T follicular helper cell (primary cell): ENCODE data around the gene TAF6.

Experiments used
- DNase-seq: peaks from one replicate; pipeline ENCODE4 v3.0.0-alpha.2; 2020; ENCODE audit warnings: low read depth

The TAF6 gene

GRCh38 chr7:100066953-100067352 lies 52.2 kb downstream of the TAF6 start:
- no peak for DNase-seq

DNA sequence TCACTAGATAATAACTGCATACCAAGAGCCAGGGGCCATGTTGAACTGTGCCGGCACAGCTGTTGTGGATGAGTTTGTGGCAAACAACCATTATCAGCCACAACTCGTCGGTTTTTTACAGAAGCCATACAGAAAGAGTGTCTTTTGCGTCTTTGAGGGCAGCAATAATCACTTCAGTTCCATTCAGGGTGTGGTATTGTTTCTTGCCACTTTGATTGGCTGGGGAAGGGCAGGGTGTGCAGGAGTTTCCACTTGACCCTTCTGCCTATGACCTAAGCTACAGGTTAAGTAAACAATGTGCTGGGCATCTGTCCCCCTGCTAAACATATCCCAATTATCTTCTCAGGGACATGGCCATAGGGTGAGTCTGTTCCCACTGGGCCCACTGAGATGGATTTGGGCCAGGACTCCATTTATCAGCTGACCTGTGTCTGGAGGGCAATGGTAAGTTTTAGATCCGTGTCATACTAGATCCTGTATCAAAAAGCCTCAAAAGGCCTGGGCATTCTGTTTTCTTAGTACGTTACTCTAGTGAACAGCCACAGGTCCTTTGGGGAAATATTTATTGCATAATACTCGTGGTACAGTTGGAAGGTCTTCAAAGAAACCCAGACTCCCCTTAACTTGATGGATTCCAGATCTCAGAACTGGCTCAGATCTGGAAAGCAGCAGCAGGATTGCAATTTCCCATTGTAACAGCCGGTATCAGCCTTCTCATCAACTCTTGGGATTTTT lies 53.5 kb downstream of the TAF6 start:
- DNase-seq: no peak

- DNase-seq: no peak
Observed at GRCh38 chr7:100064162-100064561, 55.0 kb downstream of the TAF6 start.

DNA sequence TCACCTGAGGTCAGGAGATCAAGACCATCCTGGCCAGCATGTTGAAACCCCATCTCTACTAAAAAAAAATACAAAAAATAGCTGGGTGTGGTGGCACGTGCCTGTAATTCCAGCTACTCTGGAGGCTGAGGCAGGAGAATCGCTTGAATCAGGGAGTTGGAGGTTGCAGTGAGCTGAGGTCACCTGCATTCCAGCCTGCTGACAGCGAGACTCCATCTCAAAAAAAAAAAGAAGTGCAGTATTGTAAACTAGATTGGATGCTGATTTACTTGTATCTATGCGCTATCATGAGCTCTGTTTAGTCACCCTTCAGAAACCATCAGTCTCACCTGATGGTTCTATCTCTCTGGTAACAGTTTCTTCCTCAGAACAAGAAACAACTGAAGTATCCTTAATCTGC lies 55.8 kb downstream of the TAF6 start:
- no peak for DNase-seq

DNA sequence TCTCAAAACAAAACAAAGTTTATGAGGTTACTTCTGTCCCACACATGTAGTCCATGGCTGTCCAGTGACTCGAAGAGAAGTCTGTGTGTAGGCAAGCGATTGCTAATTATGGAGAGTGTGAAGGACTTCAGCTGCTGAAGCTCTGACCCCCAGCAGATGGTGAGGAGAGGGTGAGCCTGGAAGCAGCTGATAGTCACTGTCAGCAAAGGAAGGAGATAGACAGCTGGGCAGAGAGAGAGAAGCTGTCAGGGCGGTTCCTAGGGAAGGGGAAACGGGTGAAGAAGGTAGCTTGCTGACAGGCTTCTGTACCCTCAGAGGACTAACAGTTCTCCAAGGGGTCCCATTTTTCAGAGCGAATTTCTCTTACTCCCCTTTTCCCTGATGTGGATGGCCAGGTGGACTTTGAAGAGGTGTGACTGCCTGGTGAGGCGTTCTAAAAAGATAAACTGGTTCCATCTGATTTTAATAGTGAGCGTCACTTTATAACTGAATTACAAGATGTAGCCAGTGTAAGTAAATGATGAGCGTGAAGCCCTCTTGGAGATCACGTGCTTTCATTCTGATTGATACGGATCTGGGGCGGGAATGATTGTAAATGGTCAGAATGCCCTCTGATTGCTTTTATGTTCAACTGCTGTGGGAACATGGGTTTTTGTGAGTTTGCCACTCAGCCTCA lies 57.5 kb downstream of the TAF6 start:
- DNase-seq: no peak

GRCh38 chr7:100059251-100059739 lies 59.9 kb downstream of the TAF6 start:
- DNase-seq: no peak
